OCI-LY1 (cell line): ENCODE data around the gene RCN2.

ENCODE experiments used
- H2AFZ ChIP-seq: fragments of 200-600 bp; sonication (generic), shearing (Covaris generic); 2 replicates; pipeline ENCODE4 v1.6.0; 2014; ENCODE audit warnings: antibody characterized with exemption, mild to moderate bottlenecking, low read length
- H3F3A ChIP-seq: fragments of 200-600 bp; sonication (generic), shearing (Covaris generic); 2 replicates; pipeline ENCODE4 v1.6.0; 2014; ENCODE audit warnings: mild to moderate bottlenecking, antibody characterized with exemption, low read length, moderate library complexity; ENCODE audit not compliant: insufficient read depth
- H3K27ac ChIP-seq: fragments of 200-600 bp; sonication (generic); 2 replicates; pipeline ENCODE4 v1.5.1; 2014; ENCODE audit warnings: low read length, mixed run types, mild to moderate bottlenecking, low read depth; ENCODE audit not compliant: poor library complexity, severe bottlenecking
- H3K27me3 ChIP-seq: fragments of 200-600 bp; sonication (generic); 2 replicates; pipeline ENCODE4 v1.6.0; 2014; ENCODE audit warnings: antibody characterized with exemption, mild to moderate bottlenecking, low read length, moderate library complexity; ENCODE audit not compliant: insufficient read depth
- H3K36me3 ChIP-seq: fragments of 200-600 bp; sonication (generic); 2 replicates; pipeline ENCODE4 v1.6.1; 2014; ENCODE audit warnings: mild to moderate bottlenecking, antibody characterized with exemption, low read length, moderate library complexity, mixed read lengths; ENCODE audit not compliant: insufficient read depth
- H3K4me1 ChIP-seq: fragments of 200-600 bp; sonication (generic); 2 replicates; pipeline ENCODE4 v1.5.1; 2014; ENCODE audit warnings: mild to moderate bottlenecking, low read length, moderate library complexity; ENCODE audit not compliant: insufficient read depth, severe bottlenecking
- H3K4me2 ChIP-seq: fragments of 200-600 bp; sonication (generic), shearing (Covaris generic); 2 replicates; pipeline ENCODE4 v1.6.1; 2014; ENCODE audit warnings: low read length
- H3K4me3 ChIP-seq: fragments of 200-600 bp; sonication (generic); 2 replicates; pipeline ENCODE4 v1.5.1; 2014; ENCODE audit warnings: low read length, low read depth, mild to moderate bottlenecking, mixed read lengths; ENCODE audit not compliant: poor library complexity, severe bottlenecking
- H3K79me2 ChIP-seq: fragments of 200-600 bp; shearing (Covaris generic); 2 replicates; pipeline ENCODE4 v1.6.1; 2016; ENCODE audit warnings: mixed run types, low read length, mixed read lengths; ENCODE audit not compliant: insufficient read depth
- H3K9ac ChIP-seq: fragments of 200-600 bp; sonication (generic), shearing (Covaris generic); 2 replicates; pipeline ENCODE4 v1.6.1; 2014; ENCODE audit warnings: mild to moderate bottlenecking, low read length, mixed read lengths
- H3K9me2 ChIP-seq: fragments of 200-600 bp; sonication (generic), shearing (Covaris generic); 2 replicates; pipeline ENCODE4 v1.6.1; 2014; ENCODE audit warnings: low read depth, mild to moderate bottlenecking, low read length, mixed read lengths
- H3K9me3 ChIP-seq: fragments of 200-600 bp; shearing (Covaris generic); 2 replicates; pipeline ENCODE4 v1.6.1; 2014; ENCODE audit warnings: low read length, mixed read lengths
- H4K20me1 ChIP-seq: fragments of 200-600 bp; sonication (generic), shearing (Covaris generic); 2 replicates; pipeline ENCODE4 v1.6.0; 2016; ENCODE audit warnings: mild to moderate bottlenecking, low read length; ENCODE audit not compliant: insufficient read depth
- EZH2 ChIP-seq: fragments of 200-600 bp; sonication (generic), shearing (Covaris generic); IDR thresholded peaks from 2 replicates; pipeline ENCODE4 v1.8.0; 2017; ENCODE audit warnings: borderline replicate concordance, mixed run types, mild to moderate bottlenecking, antibody characterized with exemption, low read length, moderate library complexity, mixed read lengths
- TF ChIP-seq, protein P1 (sequence below): fragments of 200-600 bp; sonication (generic), shearing (Covaris generic); IDR thresholded peaks from 2 replicates; pipeline ENCODE4 v1.5.1; 2017; ENCODE audit warnings: mild to moderate bottlenecking, antibody characterized with exemption, low read length, moderate library complexity, mixed read lengths

The RCN2 gene

DNA sequence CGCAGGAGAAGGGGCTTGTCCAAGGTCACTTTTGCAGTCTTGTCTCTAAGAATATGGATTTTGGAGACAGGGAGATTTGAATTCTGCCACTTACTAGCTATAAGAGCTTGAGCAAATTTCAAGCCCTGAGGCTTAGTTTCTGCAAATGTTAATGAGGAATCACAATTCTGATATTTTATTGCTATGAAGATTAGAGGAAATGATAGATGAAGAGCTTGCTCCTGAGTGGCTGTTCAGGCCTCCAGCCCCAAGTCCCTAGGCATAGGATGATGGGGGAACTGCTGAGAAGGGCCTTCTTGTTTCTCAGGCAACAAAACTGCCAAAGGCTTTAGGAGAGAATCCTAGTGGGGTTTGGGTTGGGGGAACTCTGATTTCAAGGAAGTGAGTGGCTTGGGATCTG lies 44.6 kb downstream of the RCN2 start:
- H3K36me3 ChIP-seq, result no peaks in the 10 kb centered on the region

DNA sequence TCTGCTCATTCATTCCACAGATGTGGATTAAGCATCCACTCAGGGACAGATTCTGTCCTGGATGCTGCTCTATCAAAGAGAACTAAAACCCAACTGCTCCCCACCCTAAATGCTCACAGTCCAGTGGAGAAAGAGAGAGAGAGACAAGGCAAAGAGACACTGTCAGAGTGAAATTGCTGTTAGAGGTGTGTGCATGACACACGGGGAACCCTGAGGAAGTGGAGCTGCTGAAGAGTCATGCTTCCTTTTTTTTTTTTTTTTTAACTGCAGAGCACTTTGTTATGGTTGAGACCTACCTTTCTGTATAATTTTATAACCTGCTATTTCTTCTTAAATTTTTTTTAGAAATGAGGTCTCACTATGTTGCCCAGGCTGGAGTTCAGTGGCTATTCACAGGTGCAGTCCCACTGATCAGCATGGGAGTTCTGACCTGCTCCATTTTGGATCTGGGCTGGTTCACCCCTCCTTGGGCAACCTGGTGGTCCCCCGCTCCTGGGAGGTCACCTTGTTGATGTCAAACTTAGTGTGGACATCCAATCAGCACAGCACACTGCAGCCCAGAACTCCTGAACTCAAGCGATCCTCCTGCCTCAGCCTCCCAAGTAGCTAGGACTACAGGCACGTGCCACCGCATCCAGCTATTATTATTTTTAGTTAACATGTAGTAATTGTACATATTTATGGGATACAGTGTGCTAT lies 45.2 kb downstream of the RCN2 start:
- no peaks in the 10 kb centered on the region for H3K9me2 ChIP-seq
- H3F3A ChIP-seq, result no peaks in the 10 kb centered on the region
- H4K20me1 ChIP-seq, result no peaks in the 10 kb centered on the region
- no peak overlapping the region for H3K4me3 ChIP-seq
- no peak overlapping the region for H2AFZ ChIP-seq
- no peaks in the 10 kb centered on the region for H3K9me3 ChIP-seq
- no peak overlapping the region for H3K9ac ChIP-seq
- no peaks in the 10 kb centered on the region; the same call in none of the 2 replicates for H3K27me3 ChIP-seq
- H3K36me3 ChIP-seq, result no peaks in the 10 kb centered on the region
- H3K27ac ChIP-seq, result no peak overlapping the region
- TF ChIP-seq, protein P1, sequence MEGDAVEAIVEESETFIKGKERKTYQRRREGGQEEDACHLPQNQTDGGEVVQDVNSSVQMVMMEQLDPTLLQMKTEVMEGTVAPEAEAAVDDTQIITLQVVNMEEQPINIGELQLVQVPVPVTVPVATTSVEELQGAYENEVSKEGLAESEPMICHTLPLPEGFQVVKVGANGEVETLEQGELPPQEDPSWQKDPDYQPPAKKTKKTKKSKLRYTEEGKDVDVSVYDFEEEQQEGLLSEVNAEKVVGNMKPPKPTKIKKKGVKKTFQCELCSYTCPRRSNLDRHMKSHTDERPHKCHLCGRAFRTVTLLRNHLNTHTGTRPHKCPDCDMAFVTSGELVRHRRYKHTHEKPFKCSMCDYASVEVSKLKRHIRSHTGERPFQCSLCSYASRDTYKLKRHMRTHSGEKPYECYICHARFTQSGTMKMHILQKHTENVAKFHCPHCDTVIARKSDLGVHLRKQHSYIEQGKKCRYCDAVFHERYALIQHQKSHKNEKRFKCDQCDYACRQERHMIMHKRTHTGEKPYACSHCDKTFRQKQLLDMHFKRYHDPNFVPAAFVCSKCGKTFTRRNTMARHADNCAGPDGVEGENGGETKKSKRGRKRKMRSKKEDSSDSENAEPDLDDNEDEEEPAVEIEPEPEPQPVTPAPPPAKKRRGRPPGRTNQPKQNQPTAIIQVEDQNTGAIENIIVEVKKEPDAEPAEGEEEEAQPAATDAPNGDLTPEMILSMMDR, result no peak
- TF ChIP-seq EZH2, result no peak
- H3K4me2 ChIP-seq, result no peak overlapping the region
- no peaks in the 10 kb centered on the region for H3K4me1 ChIP-seq
- H3K79me2 ChIP-seq, result no peaks in the 10 kb centered on the region

More for the DNA sequence above, 44.6 kb downstream of the RCN2 start:
- no peak overlapping the region for H3K27ac ChIP-seq
- H3K79me2 ChIP-seq, result no peaks in the 10 kb centered on the region
- no peak overlapping the region for H3K4me2 ChIP-seq
- TF ChIP-seq, protein P1, result no peak
- TF ChIP-seq EZH2, result no peak
- H3K4me3 ChIP-seq, result no peak overlapping the region
- H4K20me1 ChIP-seq, result no peaks in the 10 kb centered on the region
- H3K9me3 ChIP-seq, result no peaks in the 10 kb centered on the region
- H3K9me2 ChIP-seq, result no peaks in the 10 kb centered on the region
- no peaks in the 10 kb centered on the region for H3K4me1 ChIP-seq
- H2AFZ ChIP-seq, result no peak overlapping the region
- H3K27me3 ChIP-seq, result no peaks in the 10 kb centered on the region; the same call in none of the 2 replicates
- no peak overlapping the region for H3K9ac ChIP-seq
- no peaks in the 10 kb centered on the region for H3F3A ChIP-seq

DNA sequence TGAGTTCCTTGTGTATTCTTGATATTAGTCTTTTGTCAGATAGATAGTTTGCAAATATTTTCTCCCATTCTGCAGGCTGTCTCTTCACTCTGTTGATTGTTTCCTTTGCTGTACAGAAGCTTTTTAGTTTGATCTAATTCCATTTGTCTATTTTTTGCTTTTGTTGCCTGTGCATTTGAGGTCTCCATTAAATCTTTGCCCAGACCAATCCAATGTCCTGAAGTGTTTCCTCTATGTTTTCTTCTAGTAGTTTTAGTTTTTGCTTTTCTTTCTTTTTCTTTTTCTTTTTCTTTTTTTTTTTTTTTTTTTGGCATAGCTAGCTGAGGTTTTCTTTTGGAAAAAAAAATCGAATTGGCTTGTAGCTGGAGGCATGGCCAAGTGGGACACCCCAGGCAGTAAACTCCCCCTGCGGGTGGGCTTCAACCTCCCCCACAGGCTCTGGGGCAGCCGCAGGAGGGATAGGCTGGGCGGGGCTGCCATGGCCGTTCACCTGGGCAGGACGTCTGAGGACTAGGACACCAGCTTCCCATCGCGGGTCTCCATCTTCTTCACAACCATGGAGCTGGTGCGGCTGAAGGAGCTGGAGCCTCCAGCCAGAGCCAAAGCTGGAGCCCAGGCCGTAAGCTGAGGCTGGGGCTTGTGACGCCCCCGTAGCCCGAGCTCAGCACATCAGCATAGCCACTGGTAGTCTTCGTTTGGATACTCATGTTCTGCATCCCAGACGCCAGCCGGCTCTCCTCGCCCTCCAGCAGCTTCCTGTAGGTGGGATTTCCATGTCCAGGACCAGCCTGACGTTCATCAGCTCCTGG lies 47.2 kb downstream of the RCN2 start:
- H3K27me3 ChIP-seq, result no peaks in the 10 kb centered on the region; the same call in none of the 2 replicates
- TF ChIP-seq EZH2, result no peak
- TF ChIP-seq, protein P1, result no peak
- H3K9ac ChIP-seq, result no peak overlapping the region

More for the DNA sequence above, 47.2 kb downstream of the RCN2 start:
- no peak overlapping the region for H3K4me3 ChIP-seq
- H3K79me2 ChIP-seq, result no peaks in the 10 kb centered on the region
- H3K9me3 ChIP-seq, result no peaks in the 10 kb centered on the region
- no peak overlapping the region for H2AFZ ChIP-seq
- no peaks in the 10 kb centered on the region for H3K4me1 ChIP-seq
- no peaks in the 10 kb centered on the region for H3F3A ChIP-seq
- no peak overlapping the region for H3K4me2 ChIP-seq
- H3K27ac ChIP-seq, result no peak overlapping the region
- no peaks in the 10 kb centered on the region for H3K9me2 ChIP-seq
- no peaks in the 10 kb centered on the region for H3K36me3 ChIP-seq
- no peaks in the 10 kb centered on the region for H4K20me1 ChIP-seq
